ENCODE measurements around the gene ATP13A2. TPM values are rescaled to one million over a fixed set of nuclear protein-coding genes. Genes with fewer than 3 reads are reported as not detected.

Gene ATP13A2
- total and polyA plus RNA-seq, 2 donors = 13.9 to 23.6 TPM

DNA sequence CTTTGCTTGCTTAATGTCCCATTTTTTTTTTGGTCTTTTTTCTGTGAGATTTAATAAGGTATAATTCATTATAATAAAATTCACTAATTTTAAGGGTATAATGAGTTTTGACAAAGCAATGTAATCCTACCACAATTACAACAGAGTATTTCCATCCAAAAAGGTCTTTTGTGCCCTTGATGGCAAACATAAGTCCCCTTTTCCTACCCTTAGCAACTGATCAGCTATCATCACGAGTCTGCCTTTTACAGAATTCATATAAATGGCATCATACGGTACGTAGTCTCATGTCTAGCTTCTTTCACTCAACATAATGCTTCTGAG, 34.6 kb upstream of the ATP13A2 start:
- Histone ChIP-seq H3K4me3 (ENCODE audit: low read depth, low read length) (no peak overlapping the region), H3K36me3 (ENCODE audit: insufficient read depth) (no peaks in the 10 kb centered on the region), H3K4me1 (ENCODE audit: insufficient read depth) (no peaks in the 10 kb centered on the region), H3K27ac (ENCODE audit: low read depth) (no peak overlapping the region)
- 67% methylated on average over 3 of the region's 3 CpGs for WGBS
- DNase-seq (ENCODE audit: extremely low spot score) = no peak

- 37% methylated on average over 9 of the region's 9 CpGs for WGBS
- Histone ChIP-seq H3K4me1 (ENCODE audit: insufficient read depth) (no peaks in the 10 kb centered on the region), H3K36me3 (ENCODE audit: insufficient read depth) (no peaks in the 10 kb centered on the region), H3K4me3 (ENCODE audit: low read depth, low read length) (no peak overlapping the region), H3K27ac (ENCODE audit: low read depth) (no peak overlapping the region)
- DNase-seq (ENCODE audit: extremely low spot score) = no peak
Observed at GRCh38 chr1:17045634-17046333, 34.1 kb upstream of the ATP13A2 start.

- DNase-seq (ENCODE audit: extremely low spot score) = no peak
- Histone ChIP-seq H3K36me3 (ENCODE audit: insufficient read depth) (no peaks in the 10 kb centered on the region), H3K4me1 (ENCODE audit: insufficient read depth) (no peaks in the 10 kb centered on the region), H3K27ac (ENCODE audit: low read depth) (no peak overlapping the region), H3K4me3 (ENCODE audit: low read depth, low read length) (no peak overlapping the region)
- WGBS = 79% methylated on average over 5 of the region's 5 CpGs
Observed at GRCh38 chr1:17045150-17045549, 33.4 kb upstream of the ATP13A2 start.

DNA sequence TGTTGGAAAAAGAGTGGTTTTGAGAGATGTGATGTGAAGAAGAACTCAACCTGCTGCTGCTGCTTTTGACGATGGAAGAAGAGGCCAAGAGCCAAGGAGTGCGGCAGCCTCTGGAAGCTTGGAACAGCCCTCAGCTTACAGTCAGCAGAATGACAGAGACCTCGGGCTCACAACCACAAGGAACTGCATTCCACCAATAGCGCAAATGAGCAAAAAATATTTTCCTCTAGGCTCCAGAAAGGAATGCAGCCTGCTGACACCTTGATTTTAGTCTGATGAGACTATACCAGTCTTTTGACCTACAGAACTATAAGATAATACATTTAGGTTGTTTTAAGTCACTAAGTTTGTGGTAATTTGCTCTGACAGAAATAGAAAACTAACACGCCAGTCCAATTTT, 31.9 kb upstream of the ATP13A2 start:
- DNase-seq (ENCODE audit: extremely low spot score) = no peak
- Histone ChIP-seq H3K4me1 (ENCODE audit: insufficient read depth) (no peaks in the 10 kb centered on the region), H3K4me3 (ENCODE audit: low read depth, low read length) (no peak overlapping the region), H3K36me3 (ENCODE audit: insufficient read depth) (no peaks in the 10 kb centered on the region), H3K27ac (ENCODE audit: low read depth) (no peak overlapping the region)
- WGBS = 93% methylated on average over 5 of the region's 5 CpGs

GRCh38 chr1:17040135-17040534, 28.4 kb upstream of the ATP13A2 start:
- WGBS = 70% methylated on average over 1 of the region's 1 CpG
- H3K36me3 ChIP-seq (ENCODE audit: insufficient read depth) = no peaks in the 10 kb centered on the region
- no peak overlapping the region for H3K4me3 ChIP-seq (ENCODE audit: low read depth, low read length)
- no peak for DNase-seq (ENCODE audit: extremely low spot score)
- H3K27ac ChIP-seq (ENCODE audit: low read depth) = no peak overlapping the region
- H3K4me1 ChIP-seq (ENCODE audit: insufficient read depth) = no peaks in the 10 kb centered on the region

GRCh38 chr1:17039522-17039921, 27.8 kb upstream of the ATP13A2 start:
- Histone ChIP-seq H3K4me1 (ENCODE audit: insufficient read depth) (no peaks in the 10 kb centered on the region), H3K36me3 (ENCODE audit: insufficient read depth) (no peaks in the 10 kb centered on the region), H3K4me3 (ENCODE audit: low read depth, low read length) (no peak overlapping the region), H3K27ac (ENCODE audit: low read depth) (no peak overlapping the region)
- 99% methylated on average over 2 of the region's 2 CpGs for WGBS
- DNase-seq (ENCODE audit: extremely low spot score) = no peak

GRCh38 chr1:17033481-17033880, 21.8 kb upstream of the ATP13A2 start:
- no peak overlapping the region for H3K27ac ChIP-seq (ENCODE audit: low read depth)
- peaks cover 9% of the 10 kb centered on the region for H3K36me3 ChIP-seq (ENCODE audit: insufficient read depth)
- WGBS = 88% methylated on average over 4 of the region's 4 CpGs
- no peak for DNase-seq (ENCODE audit: extremely low spot score)
- H3K4me1 ChIP-seq (ENCODE audit: insufficient read depth) = no peaks in the 10 kb centered on the region
- H3K4me3 ChIP-seq (ENCODE audit: low read depth, low read length) = no peak overlapping the region

DNA sequence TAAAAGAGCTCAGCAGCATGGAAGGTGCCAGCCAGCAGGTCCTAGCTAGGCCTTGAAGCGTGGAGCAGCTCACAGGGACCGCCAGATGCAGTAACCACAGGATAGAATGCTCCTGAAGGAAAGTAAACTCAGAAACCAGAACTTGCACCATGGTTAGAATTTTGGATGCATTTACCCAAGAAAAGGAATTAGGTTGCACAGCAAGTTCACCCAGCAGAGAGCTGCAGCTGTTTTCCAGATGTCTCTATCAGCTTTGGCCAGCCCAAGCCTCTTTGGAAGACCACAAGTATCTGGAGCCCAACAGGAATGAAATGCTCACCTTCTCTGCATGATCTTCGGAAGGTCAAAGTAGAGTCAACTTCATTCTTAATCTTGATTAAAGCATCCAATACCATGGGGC, 21.0 kb upstream of the ATP13A2 start:
- WGBS = 94% methylated on average over 3 of the region's 3 CpGs
- no peak for DNase-seq (ENCODE audit: extremely low spot score)
- no peak overlapping the region for H3K27ac ChIP-seq (ENCODE audit: low read depth)
- no peaks in the 10 kb centered on the region for H3K4me1 ChIP-seq (ENCODE audit: insufficient read depth)
- H3K4me3 ChIP-seq (ENCODE audit: low read depth, low read length) = no peak overlapping the region
- H3K36me3 ChIP-seq (ENCODE audit: insufficient read depth) = peaks cover 9% of the 10 kb centered on the region

- H3K4me1 ChIP-seq (ENCODE audit: insufficient read depth) = no peaks in the 10 kb centered on the region
- no peak overlapping the region for H3K4me3 ChIP-seq (ENCODE audit: low read depth, low read length)
- no peak for DNase-seq (ENCODE audit: extremely low spot score)
- no peak overlapping the region for H3K27ac ChIP-seq (ENCODE audit: low read depth)
- 74% methylated on average over 4 of the region's 4 CpGs for whole genome bisulfite sequencing
- peaks cover 14% of the 10 kb centered on the region for H3K36me3 ChIP-seq (ENCODE audit: insufficient read depth)
Observed at GRCh38 chr1:17031436-17031835, 19.7 kb upstream of the ATP13A2 start.

GRCh38 chr1:17030206-17030605, 18.5 kb upstream of the ATP13A2 start:
- no peak for DNase-seq (ENCODE audit: extremely low spot score)
- WGBS = 87% methylated on average over 4 of the region's 4 CpGs
- Histone ChIP-seq H3K4me3 (ENCODE audit: low read depth, low read length) (no peak overlapping the region), H3K36me3 (ENCODE audit: insufficient read depth) (peaks cover 14% of the 10 kb centered on the region), H3K27ac (ENCODE audit: low read depth) (no peak overlapping the region), H3K4me1 (ENCODE audit: insufficient read depth) (no peaks in the 10 kb centered on the region)

- H3K36me3 ChIP-seq (ENCODE audit: insufficient read depth) = peaks cover 14% of the 10 kb centered on the region
- H3K4me1 ChIP-seq (ENCODE audit: insufficient read depth) = no peaks in the 10 kb centered on the region
- no peak overlapping the region for H3K4me3 ChIP-seq (ENCODE audit: low read depth, low read length)
- H3K27ac ChIP-seq (ENCODE audit: low read depth) = no peak overlapping the region
- WGBS = 86% methylated on average over 5 of the region's 5 CpGs
- DNase-seq (ENCODE audit: extremely low spot score) = no peak
Observed at GRCh38 chr1:17028662-17029188, 17.0 kb upstream of the ATP13A2 start.

DNA sequence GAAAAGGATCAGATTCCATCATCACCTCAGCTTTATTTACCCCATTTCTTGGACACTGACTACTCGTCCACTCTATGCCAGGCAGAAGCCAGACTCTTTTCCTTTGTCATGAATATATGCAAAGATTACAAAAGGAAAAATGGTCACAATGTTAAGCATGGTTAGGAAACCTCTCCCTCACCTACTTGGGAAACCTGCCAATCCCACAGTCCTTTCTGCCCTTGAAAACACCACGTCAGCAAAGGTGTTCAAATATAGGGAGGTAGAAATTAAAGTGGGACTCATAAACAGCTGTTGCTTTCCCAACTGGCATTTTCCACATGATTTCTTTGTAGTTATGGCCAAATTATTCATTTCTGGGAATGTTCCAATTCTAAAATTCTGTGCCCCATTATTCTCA, 16.2 kb upstream of the ATP13A2 start:
- no peak for DNase-seq (ENCODE audit: extremely low spot score)
- Histone ChIP-seq H3K36me3 (ENCODE audit: insufficient read depth) (peaks cover 13% of the 10 kb centered on the region), H3K4me3 (ENCODE audit: low read depth, low read length) (no peak overlapping the region), H3K4me1 (ENCODE audit: insufficient read depth) (no peaks in the 10 kb centered on the region), H3K27ac (ENCODE audit: low read depth) (no peak overlapping the region)
- 80% methylated on average over 2 of the region's 2 CpGs for WGBS

DNA sequence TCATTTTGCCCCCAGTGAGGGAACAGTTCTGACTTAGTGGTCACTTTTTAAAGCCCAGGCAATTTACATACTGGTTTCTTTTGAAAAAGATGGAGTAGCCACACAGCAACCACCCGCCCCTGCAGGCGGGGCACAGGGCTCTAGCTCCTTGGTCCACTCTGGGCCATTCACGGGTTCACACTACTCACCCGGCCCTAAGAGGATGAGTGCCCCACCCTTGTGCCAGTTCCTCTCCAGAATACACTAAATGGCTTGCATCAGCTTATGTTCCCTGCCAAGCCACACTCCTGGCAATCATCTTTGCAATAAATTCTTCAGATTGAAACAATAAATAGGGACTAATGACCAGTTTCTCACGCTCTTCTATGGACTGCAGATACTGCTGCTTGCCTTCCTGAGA, 15.7 kb upstream of the ATP13A2 start:
- Histone ChIP-seq H3K4me3 (ENCODE audit: low read depth, low read length) (no peak overlapping the region), H3K27ac (ENCODE audit: low read depth) (no peak overlapping the region), H3K4me1 (ENCODE audit: insufficient read depth) (no peaks in the 10 kb centered on the region), H3K36me3 (ENCODE audit: insufficient read depth) (peaks cover 11% of the 10 kb centered on the region)
- 87% methylated on average over 5 of the region's 5 CpGs for WGBS
- no peak for DNase-seq (ENCODE audit: extremely low spot score)

GRCh38 chr1:17024721-17025120, 13.0 kb upstream of the ATP13A2 start:
- 77% methylated on average over 1 of the region's 1 CpG for WGBS
- H3K36me3 ChIP-seq (ENCODE audit: insufficient read depth) = peaks cover 8% of the 10 kb centered on the region
- no peak for DNase-seq (ENCODE audit: extremely low spot score)

GRCh38 chr1:17023573-17023972, 11.8 kb upstream of the ATP13A2 start:
- Histone ChIP-seq H3K36me3 (ENCODE audit: insufficient read depth) (peaks cover 5% of the 10 kb centered on the region), H3K27ac (ENCODE audit: low read depth) (no peak overlapping the region), H3K4me3 (ENCODE audit: low read depth, low read length) (no peak overlapping the region), H3K4me1 (ENCODE audit: insufficient read depth) (no peaks in the 10 kb centered on the region)
- DNase-seq (ENCODE audit: extremely low spot score) = no peak
- WGBS = 71% methylated on average over 3 of the region's 3 CpGs

More at GRCh38 chr1:17024721-17025120, 13.0 kb upstream of the ATP13A2 start:
- Histone ChIP-seq H3K27ac (ENCODE audit: low read depth) (no peak overlapping the region), H3K4me1 (ENCODE audit: insufficient read depth) (no peaks in the 10 kb centered on the region), H3K4me3 (ENCODE audit: low read depth, low read length) (no peak overlapping the region)

Measured in urinary bladder (tissue), 4 donors.